H1 (cell line): ENCODE measurements around the gene AGBL4. TPM values are rescaled to one million over a fixed set of nuclear protein-coding genes. Genes with fewer than 3 reads are reported as not detected.

Experiments used
- CTCF ChIA-PET: fragments of 300-600 bp; sonication (Branson Sonifier 250); formaldehyde crosslinking; loops from one replicate; lab custom pipeline; 2021; ENCODE audit not compliant: partially characterized antibody; lab: Charles Lee
- POLR2A ChIA-PET: fragments of 300-600 bp; sonication (Branson Sonifier 250); formaldehyde crosslinking; loops from one replicate; lab custom pipeline; 2021; ENCODE audit warnings: inconsistent platforms; ENCODE audit not compliant: partially characterized antibody; lab: Charles Lee
- DNase-seq, 2 experiments: peaks; one replicate each; pipeline versions ENCODE4 v3.0.0 to v3.0.0-alpha.2; 2010 to 2022; ENCODE audit warnings: low spot score in 2 of 2, low read depth in 1 of 2, mixed read lengths in 1 of 2
- FAIRE-seq: peaks from 2 replicates; lab custom pipeline; 2011; peaks lifted over from hg19 to GRCh38; lab: Jason Lieb, UNC
- H2AFZ ChIP-seq: 2 replicates; pipeline ENCODE4 v1.8.1; 2012; ENCODE audit warnings: low read length, inconsistent platforms
- H2AK5ac ChIP-seq: 2 replicates; pipeline ENCODE4 v1.6.1; 2013; ENCODE audit warnings: low read depth, low read length
- H2BK120ac ChIP-seq: replicated peaks from 2 replicates; pipeline ENCODE3; 2013; ENCODE audit warnings: low read depth, low read length, inconsistent platforms
- H2BK12ac ChIP-seq: 2 replicates; pipeline ENCODE4 v1.6.1; 2013; ENCODE audit warnings: low read depth, low read length
- H2BK15ac ChIP-seq: 2 replicates; pipeline ENCODE4 v1.6.1; 2013; ENCODE audit warnings: low read length
- H2BK20ac ChIP-seq: 2 replicates; pipeline ENCODE4 v1.6.1; 2013; ENCODE audit warnings: low read length
- H2BK5ac ChIP-seq: 2 replicates; pipeline ENCODE4 v1.6.1; 2013; ENCODE audit warnings: low read depth, low read length
- H3K14ac ChIP-seq: 2 replicates; pipeline ENCODE4 v1.6.1; 2013; ENCODE audit warnings: inconsistent platforms; ENCODE audit not compliant: insufficient read length
- H3K18ac ChIP-seq: 2 replicates; pipeline ENCODE4 v1.6.1; 2013; ENCODE audit warnings: low read length; ENCODE audit errors: extremely low read depth
- H3K23ac ChIP-seq: 2 replicates; pipeline ENCODE4 v1.6.1; 2013; ENCODE audit warnings: inconsistent platforms; ENCODE audit not compliant: insufficient read length
- H3K23me2 ChIP-seq: 2 replicates; pipeline ENCODE4 v1.6.1; 2013; ENCODE audit warnings: low read depth, low read length
- H3K27ac ChIP-seq: 2 replicates; pipeline ENCODE4 v1.6.1; 2011; ENCODE audit warnings: low read depth, low read length, inconsistent platforms
- H3K27me3 ChIP-seq, 4 experiments: replicated peaks in 1 of 4; 1 replicate in 1 of 4; 2 replicates in 3 of 4; pipeline versions ENCODE4 v1.6.1 to v1.8.1; 2011 to 2013; ENCODE audit warnings: low read length in 3 of 4, mild to moderate bottlenecking in 3 of 4, inconsistent platforms in 2 of 4, mixed read lengths in 2 of 4, moderate library complexity in 1 of 4; ENCODE audit not compliant: control insufficient read depth in 3 of 4, insufficient read depth in 3 of 4; ENCODE audit errors: extremely low read depth in 1 of 4
- H3K36me3 ChIP-seq, 4 experiments: 2 replicates each; pipeline versions ENCODE4 v1.6.1 to v1.8.1; 2011 to 2013; ENCODE audit warnings: mild to moderate bottlenecking in 4 of 4, low read length in 3 of 4, moderate library complexity in 2 of 4, control low read depth in 1 of 4, inconsistent platforms in 1 of 4; ENCODE audit not compliant: insufficient read depth in 4 of 4, control insufficient read depth in 2 of 4
- H3K4ac ChIP-seq: replicated peaks from 2 replicates; pipeline ENCODE3; 2013; ENCODE audit warnings: low read length, low read depth, mixed read lengths, inconsistent platforms; ENCODE audit not compliant: insufficient read length
- H3K4me1 ChIP-seq, 4 experiments: replicated peaks in 1 of 4; 1 replicate in 1 of 4; 2 replicates in 3 of 4; pipeline versions ENCODE4 v1.6.1 to v1.8.1; 2011 to 2013; ENCODE audit warnings: low read length in 3 of 4, inconsistent platforms in 2 of 4, mixed read lengths in 1 of 4; ENCODE audit not compliant: insufficient read depth in 4 of 4, control insufficient read depth in 3 of 4
- H3K4me2 ChIP-seq, 2 experiments: 2 replicates each; pipeline versions ENCODE4 v1.6.1 to v1.8.1; 2011 to 2013; ENCODE audit warnings: low read depth in 2 of 2, low read length in 2 of 2, control low read depth in 1 of 2, inconsistent platforms in 1 of 2, mild to moderate bottlenecking in 1 of 2; ENCODE audit not compliant: insufficient read depth in 1 of 2
- H3K4me3 ChIP-seq, 4 experiments: fragments of 200-600, 300-600 bp in 1 of 4; sonication (generic), shearing (Covaris generic), sonication (Bioruptor Twin) in 1 of 4; 2 replicates each; pipeline versions ENCODE4 v1.5.1 to v1.8.1; 2011 to 2016; ENCODE audit warnings: low read length in 4 of 4, low read depth in 3 of 4, control low read depth in 2 of 4, inconsistent platforms in 2 of 4, mild to moderate bottlenecking in 2 of 4, mixed read lengths in 1 of 4, moderate library complexity in 1 of 4; ENCODE audit not compliant: insufficient read depth in 2 of 4; ENCODE audit errors: extremely low read depth in 1 of 4
- H3K56ac ChIP-seq: replicated peaks from 2 replicates; pipeline ENCODE3; 2013; ENCODE audit warnings: low read depth, mild to moderate bottlenecking, mixed read lengths, low read length, inconsistent platforms; ENCODE audit not compliant: insufficient read length
- H3K79me1 ChIP-seq: 2 replicates; pipeline ENCODE4 v1.6.1; 2013; ENCODE audit warnings: low read depth, low read length, control low read depth
- H3K79me2 ChIP-seq, 2 experiments: 2 replicates each; pipeline versions ENCODE4 v1.6.1 to v1.8.1; 2012 to 2013; ENCODE audit warnings: low read length in 2 of 2, mild to moderate bottlenecking in 2 of 2, inconsistent platforms in 1 of 2; ENCODE audit not compliant: insufficient read depth in 2 of 2, control insufficient read depth in 1 of 2
- H3K9ac ChIP-seq, 4 experiments: replicated peaks in 1 of 4; 1 replicate in 1 of 4; 2 replicates in 3 of 4; pipeline versions ENCODE4 v1.6.1 to v1.8.1; 2011 to 2013; ENCODE audit warnings: low read depth in 3 of 4, low read length in 3 of 4, control low read depth in 2 of 4, mild to moderate bottlenecking in 2 of 4, moderate library complexity in 2 of 4, inconsistent platforms in 1 of 4; ENCODE audit errors: extremely low read depth in 1 of 4
- H3K9me3 ChIP-seq, 2 experiments: 2 replicates each; pipeline versions ENCODE4 v1.6.1 to v1.8.1; 2012 to 2013; ENCODE audit warnings: mild to moderate bottlenecking in 2 of 2, moderate library complexity in 2 of 2, control low read depth in 1 of 2, inconsistent platforms in 1 of 2, low read depth in 1 of 2, low read length in 1 of 2, mixed read lengths in 1 of 2; ENCODE audit not compliant: insufficient read depth in 2 of 2
- H4K20me1 ChIP-seq, 2 experiments: replicated peaks in 1 of 2; 2 replicates each; pipeline versions ENCODE3 to v1.8.1; 2011 to 2013; ENCODE audit warnings: inconsistent platforms in 2 of 2, low read length in 2 of 2, mild to moderate bottlenecking in 1 of 2; ENCODE audit not compliant: insufficient read depth in 2 of 2, control insufficient read depth in 1 of 2
- H4K5ac ChIP-seq: 2 replicates; pipeline ENCODE4 v1.6.1; 2013; ENCODE audit warnings: low read length, low read depth, mixed read lengths, inconsistent platforms; ENCODE audit not compliant: insufficient read length
- H4K8ac ChIP-seq: 2 replicates; pipeline ENCODE4 v1.8.0; 2013; ENCODE audit warnings: mild to moderate bottlenecking, moderate library complexity, low read length, inconsistent platforms; ENCODE audit not compliant: insufficient read depth; ENCODE audit errors: extremely low read depth
- H4K91ac ChIP-seq: replicated peaks from 2 replicates; pipeline ENCODE3; 2013; ENCODE audit warnings: low read length, mixed read lengths, inconsistent platforms; ENCODE audit not compliant: insufficient read length
- EGR1 ChIP-seq: IDR thresholded peaks from 2 replicates; pipeline ENCODE4 v1.6.1; 2011; ENCODE audit warnings: low read depth, low read length, borderline replicate concordance
- NRF1 ChIP-seq: IDR thresholded peaks from 2 replicates; pipeline ENCODE4 v1.6.1; 2011; ENCODE audit warnings: mild to moderate bottlenecking, low read depth, low read length, improper control_type of control experiment
- RAD21 ChIP-seq, 2 experiments: IDR thresholded peaks in 1 of 2; conservative IDR thresholded peaks in 1 of 2; 2 replicates each; pipeline ENCODE4 v1.6.1; 2011; ENCODE audit warnings: low read depth in 2 of 2, low read length in 2 of 2, improper control_type of control experiment in 1 of 2, inconsistent platforms in 1 of 2, mild to moderate bottlenecking in 1 of 2, moderate library complexity in 1 of 2
- SIX5 ChIP-seq: IDR thresholded peaks from 2 replicates; pipeline ENCODE4 v1.6.1; 2011; ENCODE audit warnings: mild to moderate bottlenecking, low read depth, low read length
- SP2 ChIP-seq: IDR thresholded peaks from 2 replicates; pipeline ENCODE4 v1.6.1; 2012; ENCODE audit warnings: mild to moderate bottlenecking, low read length, inconsistent platforms
- WGBS, 2 experiments: shearing (Covaris generic) in 1 of 2; methylation state at CpG; one replicate each; pipeline versions ENCODE4 v1.1.6 to v1.1.7; 2013 to 2015; ENCODE audit warnings: low lambda C conversion rate in 2 of 2, mixed read lengths in 2 of 2, inconsistent platforms in 1 of 2, low coverage in 1 of 2, missing lambda C conversion rate in 1 of 2; ENCODE audit not compliant: insufficient replicate concordance in 2 of 2, insufficient coverage in 1 of 2, insufficient read length in 1 of 2; ENCODE audit errors: extremely low coverage in 1 of 2, missing lambda C conversion rate in 1 of 2; 5-methylcytosine and 5-hydroxymethylcytosine counted together
- polyA plus RNA-seq, 7 experiments: library from polyadenylated mRNA; depleted of rRNA in 3 of 7; stranded (reverse) in 5 of 7; unstranded in 2 of 7; fragments of >200 nt in 5 of 7; fragments of 200-250 nt in 2 of 7; gene quantifications; 1 replicate in 5 of 7; 2 replicates in 1 of 7; 4 replicates in 1 of 7; pipeline versions ENCODE4 v1.2.1 to v1.2.3, GENCODE V29; 2011 to 2013; ENCODE audit warnings: missing spikeins in 2 of 7, mixed read lengths in 2 of 7
- total RNA-seq: library from RNA; stranded (reverse); fragmentation: NEBNext Ultra II Directional; extraction: Animal tissue kit (Norgen Biotek cat#: 25700); gene quantifications from 2 replicates; pipeline ENCODE4 v1.2.1, GENCODE V29; 2021
- TF ChIP-seq, protein P1 (sequence below): IDR thresholded peaks from 2 replicates; pipeline ENCODE4 v1.6.1; 2011; ENCODE audit warnings: low read length, improper control_type of control experiment

Gene AGBL4
- total and polyA plus RNA-seq, 2 of the 8 experiments (the other 6 are each of a cell fraction or from before 2014, with no cell fraction given), result 0.41 to 0.45 TPM

DNA sequence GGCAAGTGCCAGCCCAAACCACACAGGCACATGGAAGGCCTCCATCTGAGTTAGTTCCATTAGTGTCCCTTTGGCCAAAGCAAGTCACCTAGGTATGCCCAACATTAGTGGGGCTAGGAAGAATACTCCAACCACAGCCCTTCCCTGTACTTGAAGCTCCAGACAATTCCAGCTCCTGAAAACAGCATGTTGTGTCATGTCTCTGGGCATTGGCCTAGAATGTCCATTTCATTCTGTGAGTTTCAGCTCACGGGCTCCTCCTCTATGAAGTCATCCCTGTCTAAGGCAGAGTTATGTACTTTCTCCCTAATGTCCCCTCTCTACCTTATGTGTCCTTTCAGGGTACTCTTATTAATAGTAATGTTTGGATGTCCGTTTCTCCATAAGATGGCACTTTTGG, 1455.3 kb downstream of the AGBL4 start:
- Histone ChIP-seq H3K36me3 (no peaks in the 10 kb centered on the region), H3K9me3 (no peaks in the 10 kb centered on the region), H2BK120ac (no peak overlapping the region), H3K56ac (no peak overlapping the region), H3K27me3 (no peaks in the 10 kb centered on the region), H3K4me3 (no peak overlapping the region), H2BK12ac (no peak overlapping the region), H3K23me2 (peaks cover 2% of the 10 kb centered on the region; the same call in 1 of the 2 replicates), H2AK5ac (no peak overlapping the region), H2BK5ac (no peak overlapping the region), H4K91ac (no peak overlapping the region), H2AFZ (no peak overlapping the region), H2BK15ac (no peak overlapping the region), H3K23ac (no peak overlapping the region), H3K14ac (no peak overlapping the region), H4K5ac (no peak overlapping the region), H3K4me2 (no peak overlapping the region), H3K4ac (no peak overlapping the region), H3K79me2 (no peaks in the 10 kb centered on the region), H4K20me1 (no peaks in the 10 kb centered on the region), H3K27ac (no peak overlapping the region), H3K4me1 (peaks cover 0 to 4% (median 0%) of the 10 kb centered on the region in 4 experiments; a peak in 1 of 7 replicates), H3K9ac (no peak overlapping the region), H3K79me1 (no peaks in the 10 kb centered on the region), H4K8ac (no peak overlapping the region), H3K18ac (no peak overlapping the region), H2BK20ac (no peak overlapping the region)
- no peak for FAIRE-seq
- no peak for DNase-seq
- no peak for TF ChIP-seq EGR1
- no peak for TF ChIP-seq SIX5
- TF ChIP-seq SP2, result no peak
- no peak for TF ChIP-seq RAD21 (IDR thresholded peaks at IDR 0.05 in 1 of 2, conservative IDR thresholded peaks at IDR 0.05 in 1 of 2; ENCODE audit: low read depth in 2 of 2, low read length in 2 of 2)
- TF ChIP-seq, protein P1, sequence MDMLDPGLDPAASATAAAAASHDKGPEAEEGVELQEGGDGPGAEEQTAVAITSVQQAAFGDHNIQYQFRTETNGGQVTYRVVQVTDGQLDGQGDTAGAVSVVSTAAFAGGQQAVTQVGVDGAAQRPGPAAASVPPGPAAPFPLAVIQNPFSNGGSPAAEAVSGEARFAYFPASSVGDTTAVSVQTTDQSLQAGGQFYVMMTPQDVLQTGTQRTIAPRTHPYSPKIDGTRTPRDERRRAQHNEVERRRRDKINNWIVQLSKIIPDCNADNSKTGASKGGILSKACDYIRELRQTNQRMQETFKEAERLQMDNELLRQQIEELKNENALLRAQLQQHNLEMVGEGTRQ, result no peak
- TF ChIP-seq NRF1, result no peak
- 76% methylated on average over 2 of the region's 2 CpGs; no CpG with 5 or more reads in 1 of the 2 experiments for WGBS, 2 experiments
- ChIA-PET POLR2A (interaction anchor here (0.6 kb wide), 1 partner anchor 133 kb away, joined by 3 read pairs; no protein-coding TSS in a partner anchor), CTCF (interaction anchor here (0.9 to 1.6 kb wide), 4 partner anchors 8 to 128 kb away, joined by 3 to 7 read pairs (median 3); no protein-coding TSS in a partner anchor)
